Urinary bladder (tissue), 4 donors: Measurements from ENCODE around the gene TPRN. TPM values are rescaled to one million over a fixed set of nuclear protein-coding genes. Genes with fewer than 3 reads are reported as not detected.

Experiments
- DNase-seq: peaks from one replicate; pipeline ENCODE4 v3.0.0-alpha.2; 2015; ENCODE audit errors: extremely low spot score
- H3K27ac ChIP-seq: one replicate; pipeline ENCODE4 v1.5.1; 2013; ENCODE audit warnings: low read depth, mild to moderate bottlenecking, moderate library complexity
- H3K36me3 ChIP-seq: one replicate; pipeline ENCODE4 v1.6.1; 2013; ENCODE audit warnings: mild to moderate bottlenecking, moderate library complexity; ENCODE audit not compliant: insufficient read depth
- H3K4me1 ChIP-seq: one replicate; pipeline ENCODE4 v1.6.1; 2013; ENCODE audit warnings: mild to moderate bottlenecking, moderate library complexity; ENCODE audit not compliant: insufficient read depth
- H3K4me3 ChIP-seq: one replicate; pipeline ENCODE4 v1.5.1; 2013; ENCODE audit warnings: low read depth, low read length
- WGBS: extraction: QIAGEN DNeasy Blood & Tissue Kit; methylation state at CpG from one replicate; pipeline ENCODE4 v1.1.7; 2013; 5-methylcytosine and 5-hydroxymethylcytosine counted together
- polyA plus RNA-seq: library from polyadenylated mRNA; stranded (reverse); fragments of 200-250 nt; gene quantifications from one replicate; pipeline ENCODE4 v1.2.3, GENCODE V29; 2013
- total RNA-seq: library from RNA; depleted of rRNA; stranded (reverse); fragments of >200 nt; gene quantifications from one replicate; pipeline ENCODE4 v1.2.3, GENCODE V29; 2014
- donor health status: healthy with polysubstance abuse.
- donor health status: healthy.

The TPRN gene
- total and polyA plus RNA-seq, 2 donors, result 3.0 to 9.3 TPM

DNA sequence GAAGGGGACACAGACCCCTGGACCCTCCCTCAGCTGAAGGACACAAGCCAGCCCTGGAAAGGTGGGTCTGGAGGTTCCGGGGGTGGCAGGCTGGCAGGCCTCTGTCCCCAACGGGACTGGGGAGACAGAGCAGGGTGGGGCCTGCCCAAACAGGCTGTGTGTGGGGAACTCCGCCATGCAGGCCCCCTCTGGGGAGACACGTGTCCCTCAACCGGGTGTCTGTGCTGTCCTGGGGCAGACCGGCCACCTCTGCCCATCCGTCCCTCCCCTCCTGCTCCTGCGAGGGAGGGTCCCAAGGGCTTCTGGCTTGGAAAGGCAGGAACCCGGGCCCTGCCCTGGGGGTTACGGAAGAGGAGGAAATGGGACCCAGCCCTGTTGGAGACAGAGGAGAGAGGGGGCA lies 31.6 kb upstream of the TPRN start:
- WGBS, result 73% methylated on average over 10 of the region's 10 CpGs
- H3K4me1 ChIP-seq, result no peaks in the 10 kb centered on the region
- no peak for DNase-seq
- H3K4me3 ChIP-seq, result no peak overlapping the region
- no peak overlapping the region for H3K27ac ChIP-seq
- H3K36me3 ChIP-seq, result no peaks in the 10 kb centered on the region

DNA sequence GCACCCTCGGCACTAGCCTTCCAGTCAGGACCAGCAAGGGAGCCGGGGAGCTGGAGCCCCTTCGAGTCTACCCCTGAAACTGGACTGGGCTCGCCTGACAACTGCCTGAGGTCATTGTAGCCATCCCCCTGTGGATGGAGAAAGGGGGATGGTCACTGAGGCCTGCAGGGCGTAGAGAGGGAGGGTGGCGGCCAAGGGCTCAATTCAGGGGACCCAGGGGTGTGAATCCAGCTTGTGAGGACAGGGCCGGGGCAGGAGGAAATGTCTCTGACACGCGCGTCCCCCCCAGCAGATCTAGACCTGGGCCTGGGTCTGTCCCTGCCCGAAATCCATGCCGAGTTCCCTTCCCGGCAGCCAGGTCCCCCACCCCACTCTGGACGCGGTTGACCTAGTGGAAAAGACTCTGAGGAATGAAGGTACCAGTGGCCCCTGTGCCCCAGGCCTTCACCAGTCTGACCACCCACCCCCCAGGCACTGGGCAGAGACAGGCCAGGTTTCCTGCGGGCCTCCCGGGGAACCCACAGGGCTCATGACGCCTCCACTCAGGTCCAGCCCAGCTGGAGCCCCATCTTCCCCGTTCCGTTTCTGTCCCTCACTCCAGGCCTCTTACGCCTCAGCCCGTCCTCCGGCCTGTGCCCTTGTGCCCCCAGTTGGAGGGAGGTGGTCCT lies 31.0 kb upstream of the TPRN start:
- no peak for DNase-seq
- Histone ChIP-seq H3K36me3 (no peaks in the 10 kb centered on the region), H3K4me1 (no peaks in the 10 kb centered on the region), H3K27ac (no peak overlapping the region), H3K4me3 (no peak overlapping the region)
- WGBS, result 80% methylated on average over 23 of the region's 23 CpGs

DNA sequence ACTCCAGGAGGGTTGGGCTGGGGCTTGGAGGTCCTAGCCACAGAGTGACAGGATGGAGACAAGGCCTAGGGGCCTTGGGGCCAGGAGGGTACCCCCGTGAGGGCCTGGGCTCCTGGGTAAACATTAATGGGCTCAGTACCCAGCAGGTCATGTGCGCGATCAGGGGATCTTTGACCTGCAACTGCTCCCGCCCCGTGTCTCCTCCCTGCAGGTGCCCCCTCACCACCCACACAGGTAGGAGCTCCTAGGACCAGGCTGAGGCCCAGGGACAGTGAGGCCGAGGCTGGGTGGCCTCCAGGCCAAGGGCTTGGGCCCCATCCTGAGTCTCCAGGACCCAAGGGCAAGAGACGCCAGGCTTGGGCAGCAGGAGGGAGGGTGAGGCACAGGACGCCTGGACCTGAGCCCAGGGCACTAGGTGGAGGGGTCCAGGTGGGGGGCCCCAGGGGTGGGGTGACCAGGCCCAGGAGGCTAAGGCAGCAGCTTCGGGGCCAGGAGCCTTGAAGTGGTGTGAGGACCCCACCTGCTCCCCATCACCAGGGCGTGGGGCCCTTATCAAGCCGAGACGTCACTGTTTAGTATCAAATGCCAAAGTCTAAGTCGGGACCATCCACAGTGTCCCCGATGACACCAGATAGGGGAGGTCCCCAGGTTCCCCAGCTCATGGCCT lies 30.3 kb upstream of the TPRN start, which contains the start of gene SLC34A3:
TSS of gene SLC34A3 (plus strand) at position 197 of the 667 bp plus-strand sequence. CDS start 802 bp downstream, outside the sequence.
- WGBS, result 60% methylated on average over 14 of the region's 14 CpGs
- no peak within 1 kb of the TSS for H3K27ac ChIP-seq
- no peaks in the 10 kb centered on the region for H3K4me1 ChIP-seq
- no peak within 1 kb of the TSS for H3K4me3 ChIP-seq
- no peaks in the 10 kb centered on the region for H3K36me3 ChIP-seq
- DNase-seq, result no peak

DNA sequence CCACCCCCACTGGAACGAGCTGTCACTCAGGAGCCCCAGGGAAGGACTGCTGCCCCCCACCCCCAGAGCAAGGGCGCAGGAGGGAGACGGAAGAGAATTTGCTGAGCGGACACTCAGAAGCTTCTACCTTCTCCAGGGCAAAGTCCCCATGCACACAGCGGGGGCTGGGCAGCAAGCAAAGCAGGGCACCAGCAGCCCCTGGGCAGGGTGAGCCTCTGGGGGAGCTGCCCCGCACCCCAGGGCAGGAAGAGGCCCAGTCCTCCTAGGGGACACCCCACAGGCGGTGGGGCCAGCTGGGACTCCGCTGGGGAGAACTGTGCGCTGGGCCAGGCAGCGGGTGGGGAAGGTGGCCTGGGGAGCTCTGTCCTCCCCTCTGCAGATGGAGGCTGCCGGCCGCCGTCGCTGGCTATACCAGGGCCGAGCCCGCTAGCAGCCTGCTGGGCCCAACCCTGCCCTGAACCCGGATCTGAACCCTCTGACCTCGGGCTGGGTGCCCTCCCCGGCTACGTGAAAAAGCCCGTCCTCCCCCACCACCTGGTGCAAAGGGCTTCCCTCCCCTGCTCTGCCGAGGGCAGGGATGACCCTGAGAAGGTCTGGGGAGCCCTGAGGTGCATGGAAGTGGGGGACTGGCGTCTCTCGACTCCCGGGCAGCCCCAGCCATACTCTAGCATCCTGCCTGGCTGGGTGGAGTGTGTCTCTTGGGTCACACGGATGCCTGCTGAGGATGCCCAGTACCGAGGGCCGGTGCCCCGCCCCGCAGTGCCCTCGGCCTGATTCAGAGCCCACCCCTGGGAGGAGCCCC lies 29.6 kb upstream of the TPRN start:
- no peak for DNase-seq
- H3K36me3 ChIP-seq, result no peaks in the 10 kb centered on the region
- no peak overlapping the region for H3K4me3 ChIP-seq
- H3K4me1 ChIP-seq, result no peaks in the 10 kb centered on the region
- H3K27ac ChIP-seq, result no peak overlapping the region
- 60% methylated on average over 31 of the region's 31 CpGs for WGBS

DNA sequence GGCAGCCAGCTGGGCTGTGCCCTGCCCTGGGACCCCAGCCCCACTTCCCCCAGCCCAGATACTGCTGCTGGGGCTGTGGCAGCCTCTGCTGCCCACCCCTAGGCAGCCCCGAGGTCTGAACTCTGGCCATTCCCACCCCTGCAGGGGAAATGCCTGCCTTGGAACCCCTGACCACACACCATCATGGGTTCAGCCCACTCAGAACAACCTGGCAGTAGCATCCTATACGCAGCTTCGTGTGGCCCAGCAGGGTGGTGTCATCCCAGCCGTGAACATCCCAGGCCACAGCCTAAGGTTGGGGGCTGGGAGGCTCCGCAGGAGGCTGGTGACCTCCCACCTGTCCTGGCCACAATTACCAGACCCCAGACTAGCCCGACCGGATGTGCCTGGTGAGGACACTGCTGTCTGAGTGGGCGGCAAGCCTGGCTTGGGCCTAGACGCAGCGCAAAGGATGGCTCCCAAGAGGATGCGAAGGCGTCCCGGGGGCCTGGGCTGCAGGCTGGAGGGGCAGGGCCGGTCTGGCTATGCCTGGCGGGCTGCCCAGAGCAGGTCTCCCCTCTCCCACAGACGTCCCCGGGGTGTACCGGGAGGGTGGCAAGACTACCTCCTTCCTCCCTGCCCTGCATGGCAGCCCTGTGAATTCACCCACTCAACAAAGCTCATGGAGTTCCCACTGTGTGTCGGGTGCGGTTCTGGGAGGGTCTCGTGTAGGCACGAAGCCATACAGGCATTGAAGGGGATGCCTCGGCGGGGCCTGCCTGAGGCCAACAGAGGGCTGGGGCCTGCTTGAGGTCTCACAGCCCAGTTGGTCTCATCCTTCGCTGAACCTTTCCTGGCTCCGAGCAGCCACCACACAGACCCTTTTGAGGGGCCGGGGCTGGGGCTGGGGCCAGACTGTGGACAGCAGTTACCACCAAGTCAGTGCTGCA lies 28.7 kb upstream of the TPRN start:
- Histone ChIP-seq H3K36me3 (no peaks in the 10 kb centered on the region), H3K4me3 (no peak overlapping the region), H3K27ac (no peak overlapping the region), H3K4me1 (no peaks in the 10 kb centered on the region)
- WGBS, result 57% methylated on average over 27 of the region's 27 CpGs
- no peak for DNase-seq

DNA sequence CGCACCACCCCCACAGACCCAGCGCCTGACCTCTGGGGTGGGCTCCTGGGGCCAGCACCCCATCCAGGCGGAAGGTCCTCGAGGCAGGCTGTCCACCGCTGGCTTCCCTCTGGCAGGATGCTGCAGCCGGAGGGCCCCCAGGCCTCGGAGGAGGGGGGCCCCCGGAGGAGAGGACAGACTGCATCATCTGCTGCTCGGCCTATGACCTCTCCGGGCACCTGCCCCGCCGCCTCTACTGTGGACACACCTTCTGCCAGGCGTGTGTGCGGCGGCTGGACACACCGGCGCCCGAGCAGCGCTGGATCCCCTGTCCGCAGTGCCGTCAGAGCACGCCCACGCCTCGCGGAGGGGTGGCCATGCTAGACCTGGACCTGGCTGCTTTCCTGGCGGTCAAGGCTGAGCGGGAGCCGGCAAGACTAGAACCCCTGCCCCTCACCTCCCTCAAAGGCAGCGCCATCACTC lies 28.0 kb upstream of the TPRN start:
- H3K36me3 ChIP-seq, result no peaks in the 10 kb centered on the region
- no peak for DNase-seq
- H3K4me3 ChIP-seq, result no peak overlapping the region
- WGBS, result 71% methylated on average over 29 of the region's 29 CpGs
- H3K27ac ChIP-seq, result no peak overlapping the region
- H3K4me1 ChIP-seq, result peaks cover 2% of the 10 kb centered on the region

DNA sequence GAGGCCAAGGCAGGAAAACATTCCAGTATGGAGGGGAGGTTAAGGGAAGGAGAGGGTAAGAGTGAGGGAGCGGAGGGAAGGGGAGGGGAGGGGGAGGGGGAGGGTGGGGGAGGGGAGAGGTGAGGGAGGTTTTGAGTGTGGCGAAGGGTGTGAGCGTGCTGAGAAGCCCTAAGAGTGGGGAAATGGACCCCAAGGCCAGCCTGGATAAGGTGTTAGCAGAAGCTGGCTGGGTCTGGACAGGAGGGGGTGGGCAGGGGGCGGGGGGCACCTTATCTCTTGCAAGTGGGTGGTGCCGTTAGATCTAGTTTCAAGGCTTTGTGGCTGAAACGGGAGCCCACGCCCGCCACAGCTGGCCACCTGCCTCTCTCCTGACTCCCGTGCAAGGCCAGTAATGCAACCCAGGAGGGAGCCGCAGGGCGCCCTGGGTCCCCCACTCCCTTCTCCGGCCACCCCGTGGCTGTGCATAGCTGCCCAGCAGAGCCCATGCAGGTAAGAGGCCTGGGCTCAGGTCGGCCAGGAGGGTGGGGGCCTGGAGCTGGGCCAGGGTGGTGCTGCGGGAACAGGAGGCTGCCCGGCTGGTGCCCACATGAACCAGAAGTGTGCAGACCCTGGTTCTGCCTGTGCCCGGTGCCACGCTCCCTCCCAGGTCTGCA lies 27.4 kb upstream of the TPRN start:
- 36% methylated on average over 18 of the region's 18 CpGs for WGBS
- peaks cover 2% of the 10 kb centered on the region for H3K4me1 ChIP-seq
- DNase-seq, result no peak
- no peak overlapping the region for H3K27ac ChIP-seq
- H3K4me3 ChIP-seq, result no peak overlapping the region
- no peaks in the 10 kb centered on the region for H3K36me3 ChIP-seq

DNA sequence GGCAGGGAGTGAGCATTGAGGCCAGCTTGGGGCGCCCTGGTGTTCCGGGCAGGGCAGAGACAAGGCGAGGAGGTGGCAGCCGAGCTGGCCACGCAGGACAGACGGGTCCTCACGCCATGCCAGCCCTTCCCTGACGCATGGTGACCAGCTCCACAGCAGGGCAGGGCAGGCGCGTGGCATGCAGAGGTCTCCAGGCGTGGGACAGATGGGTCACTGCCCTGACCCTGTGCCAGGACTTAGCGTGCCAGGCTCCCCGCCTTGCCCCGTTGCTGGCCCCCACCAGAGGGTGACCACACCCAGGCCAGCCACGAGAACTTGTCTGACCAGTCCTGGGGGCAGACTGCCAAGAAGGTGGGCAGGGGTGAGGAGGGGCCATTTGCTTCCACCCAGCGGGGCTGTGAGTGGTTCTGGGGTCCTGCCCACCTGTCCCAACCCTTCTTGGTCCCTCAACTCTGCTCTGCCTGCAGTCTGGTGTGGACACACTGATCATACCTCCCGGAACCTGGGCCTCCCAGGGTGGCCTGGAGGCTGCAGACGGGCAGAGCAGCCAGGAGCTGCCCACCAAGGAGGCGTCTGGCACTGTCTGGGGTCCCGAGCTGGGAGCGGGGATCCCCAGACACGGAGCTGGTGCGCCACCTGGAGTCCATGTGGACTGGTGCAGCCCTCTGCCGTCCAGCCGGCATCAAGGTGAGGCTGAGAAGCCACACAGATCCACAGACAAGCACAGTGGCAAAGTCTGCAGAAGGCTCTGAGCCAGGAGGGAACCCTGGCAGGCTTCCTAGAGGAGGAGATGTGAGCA lies 26.7 kb upstream of the TPRN start, which contains the start of gene RNF224:
TSS of gene RNF224 (plus strand) at position 449 of the 799 bp plus-strand sequence. CDS start 834 bp downstream, outside the sequence.
- H3K4me3 ChIP-seq, result no peak within 1 kb of the TSS
- H3K4me1 ChIP-seq, result peaks cover 2% of the 10 kb centered on the region
- H3K36me3 ChIP-seq, result no peaks in the 10 kb centered on the region
- WGBS, result 35% methylated on average over 25 of the region's 25 CpGs
- H3K27ac ChIP-seq, result no peak within 1 kb of the TSS
- no peak for DNase-seq

DNA sequence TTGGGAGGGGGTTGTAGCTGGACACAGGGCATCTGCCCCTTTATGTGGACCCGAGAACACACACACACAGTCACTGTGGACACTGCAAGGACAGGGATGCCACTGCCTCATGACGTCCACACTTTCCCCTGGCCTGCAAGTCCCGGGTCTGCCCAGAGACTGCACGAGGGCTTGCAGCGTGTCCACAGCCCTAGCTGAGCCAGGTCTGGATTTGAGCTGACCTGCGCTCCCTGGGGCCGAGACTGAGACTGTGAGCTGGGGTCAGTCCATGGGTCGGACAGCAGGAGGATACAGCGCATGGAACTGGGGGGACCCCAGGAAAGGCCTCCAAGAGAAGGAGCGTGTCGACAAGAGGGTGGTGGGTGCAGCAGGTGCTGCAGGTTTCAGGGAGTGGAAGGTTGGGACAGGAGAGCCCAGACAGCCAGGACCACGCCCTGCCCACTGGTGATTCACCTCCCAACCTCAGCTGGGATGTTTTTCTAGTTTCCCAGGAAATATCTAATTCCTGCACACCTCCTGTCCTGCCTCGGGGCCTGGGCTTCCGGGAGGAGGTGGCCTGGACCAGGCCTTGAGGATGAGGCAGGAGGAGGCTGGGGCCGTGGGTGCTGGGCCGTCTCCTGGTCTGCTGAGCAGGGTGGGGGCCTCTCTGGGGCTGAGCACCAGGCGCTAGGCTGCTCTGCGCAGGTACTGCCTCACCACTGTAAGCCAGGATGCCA lies 26.0 kb upstream of the TPRN start:
- no peak for DNase-seq
- Histone ChIP-seq H3K4me1 (peaks cover 2% of the 10 kb centered on the region), H3K27ac (no peak overlapping the region), H3K4me3 (no peak overlapping the region), H3K36me3 (no peaks in the 10 kb centered on the region)
- 66% methylated on average over 18 of the region's 18 CpGs for WGBS

DNA sequence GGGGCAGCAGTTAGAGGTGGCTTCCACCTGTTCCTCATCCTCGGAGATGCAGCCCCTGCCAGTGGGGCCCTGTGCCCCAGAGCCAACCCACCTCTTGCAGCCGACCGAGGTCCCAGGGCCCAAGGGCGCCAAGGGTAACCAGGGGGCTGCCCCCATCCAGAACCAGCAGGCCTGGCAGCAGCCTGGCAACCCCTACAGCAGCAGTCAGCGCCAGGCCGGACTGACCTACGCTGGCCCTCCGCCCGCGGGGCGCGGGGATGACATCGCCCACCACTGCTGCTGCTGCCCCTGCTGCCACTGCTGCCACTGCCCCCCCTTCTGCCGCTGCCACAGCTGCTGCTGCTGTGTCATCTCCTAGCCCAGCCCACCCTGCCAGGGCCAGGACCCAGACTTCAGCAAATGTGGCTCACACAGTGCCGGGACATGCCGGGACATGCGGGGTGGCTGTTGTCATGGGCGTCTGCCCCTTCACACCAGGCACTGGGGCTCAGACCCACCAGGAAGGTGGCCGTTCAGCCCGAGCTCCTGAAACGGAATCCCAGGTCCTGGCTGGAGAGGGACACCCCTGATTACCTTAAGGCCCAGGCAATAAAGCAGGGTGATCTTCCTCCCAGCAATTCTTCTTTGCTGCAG lies 25.3 kb upstream of the TPRN start:
- 78% methylated on average over 21 of the region's 21 CpGs for WGBS
- peaks cover 2% of the 10 kb centered on the region for H3K4me1 ChIP-seq
- H3K36me3 ChIP-seq, result no peaks in the 10 kb centered on the region
- no peak for DNase-seq
- H3K27ac ChIP-seq, result no peak overlapping the region
- H3K4me3 ChIP-seq, result no peak overlapping the region
